HG02763 (cell line): ENCODE results near the gene UBTD1.
"Not testable (repeated sequence)": the region's sequence is repeated elsewhere in the genome, so short reads cannot be mapped to it uniquely, and the experiment has no call there.

Experiments
- ATAC-seq: cut with Tn5 transposase; IDR thresholded peaks from one replicate; pipeline ENCODE4 v1.9.1; 2021; ENCODE audit warnings: mild to moderate bottlenecking, moderate library complexity; ENCODE audit not compliant: unreplicated experiment

UBTD1 gene

GRCh38 chr10:97560731-97561381, 62.1 kb downstream of the UBTD1 start:
- not testable (repeated sequence) for ATAC-seq

GRCh38 chr10:97561386-97562077, 62.8 kb downstream of the UBTD1 start:
- not testable (repeated sequence) for ATAC-seq

- not testable (repeated sequence) for ATAC-seq
These were observed 63.6 kb downstream of the UBTD1 start for GRCh38 chr10:97562329-97562728.

GRCh38 chr10:97563337-97563736, 64.6 kb downstream of the UBTD1 start:
- no peak for ATAC-seq

- ATAC-seq = no peak
These were observed 66.1 kb downstream of the UBTD1 start for GRCh38 chr10:97564776-97565175.

- ATAC-seq = no peak
These were observed 67.7 kb downstream of the UBTD1 start for GRCh38 chr10:97566336-97566996.

GRCh38 chr10:97567891-97568290, 69.2 kb downstream of the UBTD1 start:
- ATAC-seq = no peak

- no peak for ATAC-seq
These were observed 71.5 kb downstream of the UBTD1 start for GRCh38 chr10:97570146-97570788.

- ATAC-seq = no peak
These were observed 72.2 kb downstream of the UBTD1 start for GRCh38 chr10:97570789-97571471.

GRCh38 chr10:97571622-97572021, 72.9 kb downstream of the UBTD1 start:
- ATAC-seq = no peak

- ATAC-seq = peak; percentile 59
These were observed 73.7 kb downstream of the UBTD1 start, which contains the start of gene ANKRD2 for GRCh38 chr10:97572214-97572989. TSS of gene ANKRD2 (plus strand) at chr10:97572779. CDS start at chr10:97572789, 10 bp downstream.

- ATAC-seq = no peak
These were observed 74.3 kb downstream of the UBTD1 start for GRCh38 chr10:97573021-97573420.

- ATAC-seq = no peak
These were observed 74.9 kb downstream of the UBTD1 start for GRCh38 chr10:97573672-97574071.

GRCh38 chr10:97574374-97575126, 75.8 kb downstream of the UBTD1 start:
- ATAC-seq = no peak

GRCh38 chr10:97575127-97575668, 76.5 kb downstream of the UBTD1 start:
- ATAC-seq = no peak

- ATAC-seq = not testable (repeated sequence)
These were observed 77.8 kb downstream of the UBTD1 start for GRCh38 chr10:97576487-97576886.

- no peak for ATAC-seq
These were observed 79.0 kb downstream of the UBTD1 start for GRCh38 chr10:97577701-97578100.

GRCh38 chr10:97578171-97578844, 79.6 kb downstream of the UBTD1 start:
- ATAC-seq = no peak
